K562 (cell line): Measurements from ENCODE around the gene SLC8A1.

Experiments used
- ARNT ChIP-seq, 2 experiments: fragments of 450-650 bp; IDR thresholded peaks; 2 replicates each; pipeline ENCODE4 v1.6.1; 2016; ENCODE audit warnings: mild to moderate bottlenecking in 1 of 2
- ELF1 ChIP-seq: fragments of 200-800 bp; sonication (Bioruptor generic); IDR thresholded peaks from 2 replicates; pipeline ENCODE4 v1.6.1; 2016; ENCODE audit warnings: missing genetic modification characterization, missing compliant biosample characterization
- GATA2 ChIP-seq: sonication (generic); formaldehyde crosslinking; IDR thresholded peaks from 2 replicates; pipeline ENCODE4 v1.4.0; 2020; ENCODE audit warnings: mild to moderate bottlenecking, missing genetic modification reagents
- NFXL1 ChIP-seq: fragments of 450-650 bp; formaldehyde crosslinking; IDR thresholded peaks from 2 replicates; pipeline ENCODE4 v1.4.0; 2021; ENCODE audit warnings: mild to moderate bottlenecking
- ZFX ChIP-seq: sonication (generic); formaldehyde crosslinking; IDR thresholded peaks from 2 replicates; pipeline ENCODE4 v1.8.0; 2022; ENCODE audit warnings: mild to moderate bottlenecking, missing genetic modification reagents, moderate library complexity
- TF ChIP-seq, protein P1 (sequence below): sonication (generic); formaldehyde crosslinking; IDR thresholded peaks from 2 replicates; pipeline ENCODE4 v1.8.1; 2023; ENCODE audit warnings: mild to moderate bottlenecking, missing genetic modification reagents, moderate library complexity
- TF ChIP-seq, protein P2 (sequence below), 3 experiments: IDR thresholded peaks in 2 of 3; conservative IDR thresholded peaks in 1 of 3; 2 replicates each; pipeline ENCODE4 v1.5.1; 2011 to 2012; ENCODE audit warnings: low read length in 3 of 3, mild to moderate bottlenecking in 3 of 3, control low read depth in 2 of 3, improper control_type of control experiment in 1 of 3, inconsistent platforms in 1 of 3, low read depth in 1 of 3, mixed read lengths in 1 of 3, moderate library complexity in 1 of 3; ENCODE audit not compliant: insufficient read depth in 2 of 3

DNA sequence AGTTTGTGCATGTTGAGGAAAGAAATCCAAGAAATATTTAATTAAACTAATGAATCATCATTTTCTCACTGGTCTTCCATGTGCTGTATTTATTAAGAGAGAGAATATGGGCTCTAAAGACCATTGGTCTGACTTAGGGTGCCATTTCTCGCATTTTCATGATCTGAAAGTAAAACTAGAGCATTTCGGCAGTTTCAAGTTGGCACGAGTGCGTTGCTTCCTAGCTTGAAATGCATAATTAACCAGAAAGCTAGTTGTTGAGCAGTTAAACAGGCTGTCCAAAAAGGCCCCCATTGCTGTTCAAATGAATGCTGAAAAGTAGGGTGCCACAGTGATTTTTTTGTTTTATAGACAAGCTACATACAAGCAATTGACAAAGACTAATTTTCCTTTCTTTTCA, 47.4 kb downstream of the SLC8A1 start:
- TF ChIP-seq ARNT (IDR thresholded peaks at IDR 0.05) = no peak
- TF ChIP-seq, protein P1, sequence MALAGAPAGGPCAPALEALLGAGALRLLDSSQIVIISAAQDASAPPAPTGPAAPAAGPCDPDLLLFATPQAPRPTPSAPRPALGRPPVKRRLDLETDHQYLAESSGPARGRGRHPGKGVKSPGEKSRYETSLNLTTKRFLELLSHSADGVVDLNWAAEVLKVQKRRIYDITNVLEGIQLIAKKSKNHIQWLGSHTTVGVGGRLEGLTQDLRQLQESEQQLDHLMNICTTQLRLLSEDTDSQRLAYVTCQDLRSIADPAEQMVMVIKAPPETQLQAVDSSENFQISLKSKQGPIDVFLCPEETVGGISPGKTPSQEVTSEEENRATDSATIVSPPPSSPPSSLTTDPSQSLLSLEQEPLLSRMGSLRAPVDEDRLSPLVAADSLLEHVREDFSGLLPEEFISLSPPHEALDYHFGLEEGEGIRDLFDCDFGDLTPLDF (CRISPR knock-in tag) = no peak
- TF ChIP-seq NFXL1 = no peak
- TF ChIP-seq, protein P2, sequence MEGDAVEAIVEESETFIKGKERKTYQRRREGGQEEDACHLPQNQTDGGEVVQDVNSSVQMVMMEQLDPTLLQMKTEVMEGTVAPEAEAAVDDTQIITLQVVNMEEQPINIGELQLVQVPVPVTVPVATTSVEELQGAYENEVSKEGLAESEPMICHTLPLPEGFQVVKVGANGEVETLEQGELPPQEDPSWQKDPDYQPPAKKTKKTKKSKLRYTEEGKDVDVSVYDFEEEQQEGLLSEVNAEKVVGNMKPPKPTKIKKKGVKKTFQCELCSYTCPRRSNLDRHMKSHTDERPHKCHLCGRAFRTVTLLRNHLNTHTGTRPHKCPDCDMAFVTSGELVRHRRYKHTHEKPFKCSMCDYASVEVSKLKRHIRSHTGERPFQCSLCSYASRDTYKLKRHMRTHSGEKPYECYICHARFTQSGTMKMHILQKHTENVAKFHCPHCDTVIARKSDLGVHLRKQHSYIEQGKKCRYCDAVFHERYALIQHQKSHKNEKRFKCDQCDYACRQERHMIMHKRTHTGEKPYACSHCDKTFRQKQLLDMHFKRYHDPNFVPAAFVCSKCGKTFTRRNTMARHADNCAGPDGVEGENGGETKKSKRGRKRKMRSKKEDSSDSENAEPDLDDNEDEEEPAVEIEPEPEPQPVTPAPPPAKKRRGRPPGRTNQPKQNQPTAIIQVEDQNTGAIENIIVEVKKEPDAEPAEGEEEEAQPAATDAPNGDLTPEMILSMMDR (IDR thresholded peaks at IDR 0.05 in 2 of 3, conservative IDR thresholded peaks at IDR 0.05 in 1 of 3; ENCODE audit: insufficient read depth in 2 of 3, low read depth in 1 of 3, low read length in 3 of 3) = no peak
- TF ChIP-seq ELF1 (tag) = no peak
- no peak for TF ChIP-seq GATA2 (CRISPR knock-in tag)
- TF ChIP-seq ZFX (CRISPR knock-in tag) = no peak
